NCI-H2171 (cell line): ENCODE results near the gene HS3ST6.
"Not testable (repeated sequence)": the region's sequence is repeated elsewhere in the genome, so short reads cannot be mapped to it uniquely, and the experiment has no call there.

Experiments used
- DNase-seq: peaks from one replicate; lab custom pipeline; 2025; lab: John Stamatoyannopoulos, UW

The HS3ST6 gene

GRCh38 chr16:1926271-1926670 is 8.1 kb upstream of the HS3ST6 start:
- DNase-seq = no peak

GRCh38 chr16:1924095-1924494 is 5.9 kb upstream of the HS3ST6 start:
- no peak for DNase-seq

- peak; percentile 80 for DNase-seq
Observed at GRCh38 chr16:1923299-1924034, 5.3 kb upstream of the HS3ST6 start.

- DNase-seq = no peak
Observed at GRCh38 chr16:1922357-1922756, 4.1 kb upstream of the HS3ST6 start.

GRCh38 chr16:1920727-1921171 is 2.5 kb upstream of the HS3ST6 start:
- DNase-seq = no peak

GRCh38 chr16:1920122-1920521 is 1.9 kb upstream of the HS3ST6 start:
- DNase-seq = not testable (repeated sequence)

- DNase-seq = no peak
Observed at GRCh38 chr16:1919327-1919998, 1.2 kb upstream of the HS3ST6 start.

- DNase-seq = no peak
Observed at GRCh38 chr16:1917665-1918350, 407 bp downstream of the HS3ST6 start.

- DNase-seq = no peak
Observed at GRCh38 chr16:1917056-1917664, 1.1 kb downstream of the HS3ST6 start.

GRCh38 chr16:1916640-1916990 is 1.6 kb downstream of the HS3ST6 start:
- DNase-seq = no peak

GRCh38 chr16:1915732-1916639 is 2.2 kb downstream of the HS3ST6 start:
- DNase-seq = no peak

GRCh38 chr16:1914988-1915387 is 3.2 kb downstream of the HS3ST6 start:
- DNase-seq = no peak

GRCh38 chr16:1914084-1914608 is 4.1 kb downstream of the HS3ST6 start:
- no peak for DNase-seq

- no peak for DNase-seq
Observed at GRCh38 chr16:1913327-1914083, 4.7 kb downstream of the HS3ST6 start.

- no peak for DNase-seq
Observed at GRCh38 chr16:1912215-1912543, 6.0 kb downstream of the HS3ST6 start.

- DNase-seq = no peak
Observed at GRCh38 chr16:1911467-1912214, 6.6 kb downstream of the HS3ST6 start.

- no peak for DNase-seq
Observed at GRCh38 chr16:1909561-1910231, 8.5 kb downstream of the HS3ST6 start.

GRCh38 chr16:1908983-1909382 is 9.2 kb downstream of the HS3ST6 start:
- no peak for DNase-seq

- DNase-seq = no peak
Observed at GRCh38 chr16:1908184-1908583, 10.0 kb downstream of the HS3ST6 start.
